Measurements from ENCODE around the gene NEMP2.
A peak's percentile ranks its signal among the peaks of the same experiment; 100 is the strongest.
"Not testable (repeated sequence)": the region's sequence is repeated elsewhere in the genome, so short reads cannot be mapped to it uniquely, and the experiment has no call there.

NEMP2 gene

GRCh38 chr2:190469771-190470170, 64.8 kb downstream of the NEMP2 start:
- Histone ChIP-seq H2AFZ (ENCODE audit: low read length) (no peak overlapping the region), H3K9me3 (ENCODE audit: low read length) (no peaks in the 10 kb centered on the region), H3K9ac (ENCODE audit: low read length) (no peak overlapping the region), H3K4me3 (ENCODE audit: low read depth, low read length, poor library complexity, severe bottlenecking) (no peak overlapping the region), H3F3A (ENCODE audit: insufficient read depth, low read length) (no peaks in the 10 kb centered on the region), H3K27me3 (ENCODE audit: insufficient read depth, low read length) (no peaks in the 10 kb centered on the region), H3K36me3 (ENCODE audit: insufficient read depth, low read length) (0 out of 2 replicates have a peak, but pooled peaks cover 4% of the 10 kb centered on the region), H4K20me1 (ENCODE audit: insufficient read depth, low read length) (no peaks in the 10 kb centered on the region), H3K4me1 (ENCODE audit: insufficient read depth, low read length, severe bottlenecking) (peaks cover 49% of the 10 kb centered on the region), H3K4me2 (ENCODE audit: low read length) (no peak overlapping the region), H3K9me2 (ENCODE audit: low read depth, low read length) (no peaks in the 10 kb centered on the region), H3K27ac (ENCODE audit: low read depth, low read length, poor library complexity, severe bottlenecking) (peak overlapping the region; percentile 89), H3K79me2 (ENCODE audit: insufficient read depth, low read length) (no peaks in the 10 kb centered on the region)
- TF ChIP-seq EZH2 (IDR thresholded peaks at IDR 0.05; ENCODE audit: borderline replicate concordance, low read length) (no peak), CTCF (IDR thresholded peaks at IDR 0.05; ENCODE audit: low read length) (no peak)

GRCh38 chr2:190468814-190469569, 65.5 kb downstream of the NEMP2 start:
- no peaks in the 10 kb centered on the region for H3F3A ChIP-seq (ENCODE audit: insufficient read depth, low read length)
- no peaks in the 10 kb centered on the region for H3K79me2 ChIP-seq (ENCODE audit: insufficient read depth, low read length)
- H4K20me1 ChIP-seq (ENCODE audit: insufficient read depth, low read length): no peaks in the 10 kb centered on the region
- H3K9ac ChIP-seq (ENCODE audit: low read length): peak overlapping the region; percentile 24; the same call in 1 of the 2 replicates
- no peaks in the 10 kb centered on the region for H3K9me2 ChIP-seq (ENCODE audit: low read depth, low read length)
- no peak overlapping the region for H3K4me3 ChIP-seq (ENCODE audit: low read depth, low read length, poor library complexity, severe bottlenecking)
- H2AFZ ChIP-seq (ENCODE audit: low read length): no peak overlapping the region
- H3K36me3 ChIP-seq (ENCODE audit: insufficient read depth, low read length): 0 out of 2 replicates have a peak, but pooled peaks cover 4% of the 10 kb centered on the region
- no peak for TF ChIP-seq CTCF (IDR thresholded peaks at IDR 0.05; ENCODE audit: low read length)
- peak overlapping the region; percentile 57 for H3K4me2 ChIP-seq (ENCODE audit: low read length)
- H3K27me3 ChIP-seq (ENCODE audit: insufficient read depth, low read length): no peaks in the 10 kb centered on the region
- peaks cover 53% of the 10 kb centered on the region for H3K4me1 ChIP-seq (ENCODE audit: insufficient read depth, low read length, severe bottlenecking)
- no peaks in the 10 kb centered on the region for H3K9me3 ChIP-seq (ENCODE audit: low read length)
- peak overlapping the region; percentile 89 for H3K27ac ChIP-seq (ENCODE audit: low read depth, low read length, poor library complexity, severe bottlenecking)

- H4K20me1 ChIP-seq (ENCODE audit: insufficient read depth, low read length); H3K79me2 ChIP-seq (ENCODE audit: insufficient read depth, low read length); H3K9me3 ChIP-seq (ENCODE audit: low read length); H3K9me2 ChIP-seq (ENCODE audit: low read depth, low read length); H3F3A ChIP-seq (ENCODE audit: insufficient read depth, low read length); H3K27me3 ChIP-seq (ENCODE audit: insufficient read depth, low read length); H2AFZ ChIP-seq (ENCODE audit: low read length); H3K36me3 ChIP-seq (ENCODE audit: insufficient read depth, low read length): not testable (repeated sequence)
- Histone ChIP-seq H3K4me3 (ENCODE audit: low read depth, low read length, poor library complexity, severe bottlenecking) (peak overlapping the region; percentile 11), H3K4me1 (ENCODE audit: insufficient read depth, low read length, severe bottlenecking) (peaks cover 53% of the 10 kb centered on the region), H3K4me2 (ENCODE audit: low read length) (peak overlapping the region; percentile 57), H3K9ac (ENCODE audit: low read length) (peak overlapping the region; percentile 41; the same call in 1 of the 2 replicates), H3K27ac (ENCODE audit: low read depth, low read length, poor library complexity, severe bottlenecking) (peak overlapping the region; percentile 89)
These were observed 66.2 kb downstream of the NEMP2 start for GRCh38 chr2:190468354-190468753.

Data from OCI-LY1 (cell line).